Central memory CD8-positive, alpha-beta T cell (primary cell): Measurements from ENCODE around the gene SPNS2.
A peak's percentile ranks its signal among the peaks of the same experiment; 100 is the strongest.

ENCODE experiments used
- ATAC-seq: fragments of 150-1000 bp; cut with Tn5 transposase; replicated peaks from 2 replicates; pipeline ENCODE4 v1.10.0; 2022; ENCODE audit warnings: mild to moderate bottlenecking, moderate FRiP score, moderate number of reproducible peaks; ENCODE audit not compliant: poor library complexity, severe bottlenecking; ENCODE audit errors: extremely low read depth
- DNase-seq, 2 donors: peaks; one replicate each; pipeline ENCODE4 v3.0.0; 2021; ENCODE audit warnings: low spot score in 2 of 2
- H3K27ac Mint-ChIP-seq: one replicate; pipeline ENCODE4 v1.8.0; 2022; ENCODE audit warnings: low read depth, mild to moderate bottlenecking, moderate library complexity, mixed read lengths
- H3K27me3 Mint-ChIP-seq: one replicate; pipeline ENCODE4 v1.8.0; 2022; ENCODE audit warnings: mixed read lengths
- H3K36me3 Mint-ChIP-seq: one replicate; pipeline ENCODE4 v1.8.0; 2022; ENCODE audit warnings: mild to moderate bottlenecking, moderate library complexity, mixed read lengths; ENCODE audit not compliant: insufficient read depth
- H3K4me1 Mint-ChIP-seq: one replicate; pipeline ENCODE4 v1.8.0; 2022; ENCODE audit warnings: mixed read lengths
- H3K4me3 Mint-ChIP-seq: one replicate; pipeline ENCODE4 v1.8.0; 2022; ENCODE audit warnings: mild to moderate bottlenecking, moderate library complexity, mixed read lengths
- H3K9me3 Mint-ChIP-seq: one replicate; pipeline ENCODE4 v1.8.0; 2022; ENCODE audit warnings: mixed read lengths

The SPNS2 gene

GRCh38 chr17:4511199-4511932 is 12.7 kb downstream of the SPNS2 start:
- H3K9me3 Mint-ChIP-seq = no peaks in the 10 kb centered on the region
- H3K36me3 Mint-ChIP-seq = no peaks in the 10 kb centered on the region
- no peak overlapping the region for H3K4me3 Mint-ChIP-seq
- no peak overlapping the region for H3K27ac Mint-ChIP-seq
- peaks cover 19% of the 10 kb centered on the region for H3K4me1 Mint-ChIP-seq
- ATAC-seq (no peak), DNase-seq (no peak)
- no peaks in the 10 kb centered on the region for H3K27me3 Mint-ChIP-seq

DNA sequence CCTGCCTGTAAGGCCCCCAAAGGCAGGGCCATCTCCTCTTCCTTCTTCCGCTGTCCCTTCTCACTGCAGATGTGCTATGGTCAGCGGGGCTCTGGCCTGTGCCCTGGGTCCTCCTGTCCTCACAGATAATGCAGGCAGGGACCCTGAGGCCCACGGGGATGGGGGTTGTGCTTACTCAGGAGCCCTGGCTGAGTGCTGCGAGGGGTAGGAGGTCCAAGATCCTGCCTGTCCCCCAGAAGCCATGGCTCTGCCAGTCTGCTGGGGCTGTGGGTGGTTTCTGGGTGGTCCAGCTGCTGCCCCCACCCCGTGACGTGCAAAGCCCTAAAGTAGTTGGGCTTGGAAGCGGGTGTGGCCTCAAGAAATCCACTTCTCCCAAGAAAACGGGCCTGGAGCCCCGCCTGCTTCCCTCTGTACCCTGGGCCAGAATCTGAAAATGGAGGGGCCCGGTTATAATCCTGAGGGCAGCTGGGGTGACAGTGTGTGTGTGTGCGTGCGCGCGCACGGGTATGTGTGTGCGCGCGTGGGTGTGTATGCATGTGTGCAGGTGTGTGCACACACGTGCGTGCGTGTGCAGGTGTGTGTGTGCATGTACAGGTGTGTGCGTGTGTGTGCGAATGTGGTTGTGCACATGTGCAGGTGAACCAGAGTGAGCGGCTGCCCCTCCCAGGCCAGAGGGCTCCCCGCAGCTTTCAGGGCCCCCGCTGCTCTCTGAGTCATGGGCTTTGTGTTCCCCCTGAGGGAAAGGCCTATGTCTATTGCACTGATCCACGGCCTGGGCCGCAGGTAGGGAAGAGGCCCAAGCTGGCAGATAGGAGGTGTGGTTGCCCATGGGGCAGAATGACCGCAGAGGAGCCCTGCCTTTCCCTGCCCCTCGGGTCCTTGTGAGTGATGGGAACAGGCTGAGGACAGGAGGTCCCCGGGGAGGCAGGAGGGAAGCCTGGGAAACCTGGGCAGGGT is 13.8 kb downstream of the SPNS2 start:
- Mint-ChIP-seq H3K36me3 (no peaks in the 10 kb centered on the region), H3K9me3 (no peaks in the 10 kb centered on the region), H3K4me3 (no peak overlapping the region), H3K4me1 (peaks cover 19% of the 10 kb centered on the region), H3K27me3 (no peaks in the 10 kb centered on the region), H3K27ac (peak overlapping the region; percentile 35)
- DNase-seq (no peak), ATAC-seq (no peak)

DNA sequence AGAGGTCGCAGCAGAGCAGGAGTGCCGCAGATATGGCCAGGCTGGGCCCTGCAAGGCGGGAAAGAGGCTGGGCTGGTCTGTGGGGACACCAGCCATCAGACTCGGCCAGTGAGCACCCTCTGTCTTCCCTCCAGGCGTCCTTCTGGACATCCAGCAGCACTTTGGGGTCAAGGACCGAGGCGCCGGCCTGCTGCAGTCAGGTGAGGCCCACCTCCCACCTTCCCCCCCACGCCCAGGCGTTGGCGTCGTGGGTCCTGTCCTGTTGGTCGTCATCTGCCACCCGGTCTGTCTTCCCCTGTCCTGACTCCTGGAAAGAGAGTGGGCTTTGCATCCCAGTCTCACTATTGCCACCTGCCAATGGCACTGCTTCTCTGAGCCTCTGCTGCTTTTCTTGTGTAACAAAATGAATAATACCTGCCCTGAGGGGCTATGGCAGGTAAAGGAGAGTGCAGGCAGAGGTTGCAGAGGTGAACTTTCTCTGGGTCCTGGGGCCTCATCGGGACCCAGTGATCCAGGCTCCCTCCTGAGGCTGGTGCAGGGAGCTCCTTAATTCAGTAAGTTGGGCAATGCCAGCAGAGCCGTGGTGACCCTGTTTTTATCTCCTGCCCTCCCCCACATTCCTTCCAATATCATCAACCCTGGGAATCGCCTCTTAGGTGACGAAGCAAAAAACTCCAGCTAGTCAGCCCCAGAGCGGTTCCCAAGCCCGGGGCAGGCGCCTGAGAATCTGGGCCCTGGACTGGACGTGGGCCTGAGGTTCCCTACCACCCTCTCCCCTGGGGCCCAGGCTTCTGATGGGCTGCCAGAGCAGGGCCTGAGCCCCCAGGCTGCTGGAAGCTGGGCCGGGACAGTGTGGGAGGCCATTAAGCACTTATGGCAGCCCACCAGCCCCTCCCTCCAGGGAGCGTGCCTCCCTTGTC is 14.7 kb downstream of the SPNS2 start:
- no peaks in the 10 kb centered on the region for H3K36me3 Mint-ChIP-seq
- H3K27me3 Mint-ChIP-seq = no peaks in the 10 kb centered on the region
- ATAC-seq (no peak), DNase-seq (no peak)
- peak overlapping the region; percentile 35 for H3K27ac Mint-ChIP-seq
- H3K4me3 Mint-ChIP-seq = no peak overlapping the region
- H3K9me3 Mint-ChIP-seq = no peaks in the 10 kb centered on the region
- H3K4me1 Mint-ChIP-seq = peaks cover 16% of the 10 kb centered on the region

GRCh38 chr17:4514206-4514605 is 15.5 kb downstream of the SPNS2 start:
- no peak overlapping the region for H3K4me3 Mint-ChIP-seq
- H3K36me3 Mint-ChIP-seq = no peaks in the 10 kb centered on the region
- no peaks in the 10 kb centered on the region for H3K27me3 Mint-ChIP-seq
- DNase-seq (no peak), ATAC-seq (no peak)
- no peaks in the 10 kb centered on the region for H3K9me3 Mint-ChIP-seq
- peaks cover 8% of the 10 kb centered on the region for H3K4me1 Mint-ChIP-seq
- H3K27ac Mint-ChIP-seq = no peak overlapping the region

- H3K27ac Mint-ChIP-seq = no peak overlapping the region
These were observed 16.1 kb downstream of the SPNS2 start for GRCh38 chr17:4514779-4515178.

GRCh38 chr17:4515501-4515900 is 16.8 kb downstream of the SPNS2 start:
- H3K4me1 Mint-ChIP-seq = no peaks in the 10 kb centered on the region
- no peak overlapping the region for H3K4me3 Mint-ChIP-seq
- no peaks in the 10 kb centered on the region for H3K27me3 Mint-ChIP-seq
- H3K36me3 Mint-ChIP-seq = peaks cover 1% of the 10 kb centered on the region
- no peak for ATAC-seq
- H3K27ac Mint-ChIP-seq = no peak overlapping the region
- H3K9me3 Mint-ChIP-seq = no peaks in the 10 kb centered on the region
- no peak for DNase-seq

More at GRCh38 chr17:4514779-4515178, 16.1 kb downstream of the SPNS2 start:
- ATAC-seq (no peak), DNase-seq (no peak)
- Mint-ChIP-seq H3K9me3 (no peaks in the 10 kb centered on the region), H3K4me1 (peaks cover 2% of the 10 kb centered on the region), H3K4me3 (no peak overlapping the region), H3K36me3 (no peaks in the 10 kb centered on the region), H3K27me3 (no peaks in the 10 kb centered on the region)

GRCh38 chr17:4516735-4517134 is 18.1 kb downstream of the SPNS2 start:
- H3K27ac Mint-ChIP-seq = no peak overlapping the region
- H3K4me1 Mint-ChIP-seq = no peaks in the 10 kb centered on the region
- no peak for ATAC-seq

DNA sequence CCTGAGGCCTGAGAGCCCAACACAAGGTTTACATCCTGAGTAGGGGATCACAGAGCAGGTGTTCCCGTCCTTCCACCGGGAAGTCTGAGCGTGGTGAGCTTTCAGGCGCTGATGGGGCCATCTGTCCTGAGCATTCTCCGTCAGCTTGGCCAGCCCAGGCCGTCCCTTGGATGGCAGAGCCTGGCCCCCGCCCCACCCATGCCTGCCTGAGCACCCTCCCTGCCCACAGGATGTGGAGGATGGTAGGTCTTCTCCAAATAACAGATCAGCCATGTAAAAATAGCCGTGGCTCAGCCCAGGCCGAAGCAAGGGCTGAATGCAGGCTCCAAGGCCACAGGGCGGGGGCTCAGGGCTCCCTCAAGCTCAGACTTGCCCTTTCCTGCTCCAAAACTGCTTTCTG is 20.2 kb downstream of the SPNS2 start:
- ATAC-seq (no peak), DNase-seq (no peak)
- no peak overlapping the region for H3K27ac Mint-ChIP-seq
- H3K27me3 Mint-ChIP-seq = no peaks in the 10 kb centered on the region
- H3K36me3 Mint-ChIP-seq = peaks cover 1% of the 10 kb centered on the region
- no peak overlapping the region for H3K4me3 Mint-ChIP-seq
- no peaks in the 10 kb centered on the region for H3K9me3 Mint-ChIP-seq
- no peaks in the 10 kb centered on the region for H3K4me1 Mint-ChIP-seq

More at GRCh38 chr17:4516735-4517134, 18.1 kb downstream of the SPNS2 start:
- Mint-ChIP-seq H3K9me3 (no peaks in the 10 kb centered on the region), H3K4me3 (no peak overlapping the region), H3K27me3 (no peaks in the 10 kb centered on the region), H3K36me3 (peaks cover 1% of the 10 kb centered on the region)
- DNase-seq = no peak

GRCh38 chr17:4519361-4519788 is 20.7 kb downstream of the SPNS2 start:
- Mint-ChIP-seq H3K4me3 (no peak overlapping the region), H3K4me1 (no peaks in the 10 kb centered on the region), H3K27ac (no peak overlapping the region), H3K9me3 (no peaks in the 10 kb centered on the region), H3K27me3 (no peaks in the 10 kb centered on the region), H3K36me3 (peaks cover 1% of the 10 kb centered on the region)
- ATAC-seq (no peak), DNase-seq (no peak)

- H3K9me3 Mint-ChIP-seq = no peaks in the 10 kb centered on the region
- H3K4me1 Mint-ChIP-seq = no peaks in the 10 kb centered on the region
- DNase-seq (no peak), ATAC-seq (no peak)
- H3K27ac Mint-ChIP-seq = no peak overlapping the region
- H3K36me3 Mint-ChIP-seq = peaks cover 1% of the 10 kb centered on the region
- no peak overlapping the region for H3K4me3 Mint-ChIP-seq
- no peaks in the 10 kb centered on the region for H3K27me3 Mint-ChIP-seq
These were observed 21.6 kb downstream of the SPNS2 start for GRCh38 chr17:4520060-4520893.

GRCh38 chr17:4520894-4521600 is 22.4 kb downstream of the SPNS2 start:
- ATAC-seq (no peak), DNase-seq (no peak)
- H3K27ac Mint-ChIP-seq = no peak overlapping the region
- H3K4me1 Mint-ChIP-seq = no peaks in the 10 kb centered on the region
- no peaks in the 10 kb centered on the region for H3K9me3 Mint-ChIP-seq
- no peaks in the 10 kb centered on the region for H3K27me3 Mint-ChIP-seq
- peaks cover 1% of the 10 kb centered on the region for H3K36me3 Mint-ChIP-seq
- no peak overlapping the region for H3K4me3 Mint-ChIP-seq
